Cerebellar cortex (tissue), 1 donor: Measurements from ENCODE around the gene FCMR.

Source experiments
- DNase-seq: peaks from one replicate; pipeline ENCODE4 v3.0.0-alpha.2; 2015; ENCODE audit warnings: low spot score

The FCMR gene

DNA sequence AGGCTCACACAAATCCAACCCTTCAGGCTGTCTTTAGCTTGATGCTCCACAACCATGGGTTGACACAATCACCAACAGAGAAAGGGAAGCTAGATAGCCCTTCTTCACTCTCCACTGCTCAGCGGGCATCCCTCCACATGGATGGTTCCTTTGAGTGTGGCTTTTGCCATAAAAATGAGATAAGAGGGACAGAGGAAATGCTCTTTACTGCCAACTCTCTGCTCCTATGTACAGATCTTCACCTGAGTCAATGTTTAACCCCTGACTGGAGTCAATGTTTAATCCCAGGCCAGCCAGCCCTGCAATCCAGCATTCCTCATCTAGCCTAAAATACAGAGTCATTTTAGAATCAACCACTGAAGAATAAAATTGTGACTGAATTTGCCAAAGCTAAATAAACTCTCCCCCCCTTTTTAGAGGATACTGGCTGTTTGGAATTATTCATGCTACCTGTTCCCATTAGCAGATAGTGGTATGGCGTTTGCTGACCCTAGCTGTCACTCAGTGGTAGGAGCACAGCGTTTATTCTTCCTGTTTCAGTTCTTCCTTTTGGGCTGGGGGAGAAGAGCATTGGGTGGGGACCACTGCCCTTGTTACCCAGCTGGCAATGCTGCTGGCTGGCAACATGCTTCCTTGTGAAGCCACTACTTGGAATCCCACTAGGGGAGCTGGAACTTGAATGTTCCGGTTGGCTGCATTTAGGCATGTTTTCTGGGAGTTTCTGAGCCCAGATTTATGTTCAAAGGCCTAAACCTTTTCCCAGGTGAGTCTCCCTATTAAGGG lies 29.8 kb upstream of the FCMR start:
- no peak for DNase-seq

DNA sequence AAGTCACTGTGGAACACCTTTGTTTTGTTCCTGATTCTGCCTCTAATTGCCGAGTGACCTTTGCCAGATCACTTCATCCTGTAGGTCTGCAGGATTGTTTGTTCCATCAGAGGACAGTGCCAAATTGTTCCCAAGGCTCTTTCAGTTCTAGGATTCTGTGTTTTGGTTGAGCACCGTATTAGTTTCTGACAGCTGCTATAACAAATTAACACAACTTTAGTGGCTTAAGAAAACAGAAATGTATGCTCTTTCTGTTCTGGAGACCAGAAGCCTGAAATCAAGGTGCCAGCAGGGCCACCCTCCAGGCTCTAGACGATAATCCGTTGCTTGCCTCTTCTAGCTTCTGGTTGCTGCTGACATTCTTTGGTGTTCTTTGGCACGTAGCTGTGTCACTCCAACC lies 27.9 kb upstream of the FCMR start:
- no peak for DNase-seq

DNA sequence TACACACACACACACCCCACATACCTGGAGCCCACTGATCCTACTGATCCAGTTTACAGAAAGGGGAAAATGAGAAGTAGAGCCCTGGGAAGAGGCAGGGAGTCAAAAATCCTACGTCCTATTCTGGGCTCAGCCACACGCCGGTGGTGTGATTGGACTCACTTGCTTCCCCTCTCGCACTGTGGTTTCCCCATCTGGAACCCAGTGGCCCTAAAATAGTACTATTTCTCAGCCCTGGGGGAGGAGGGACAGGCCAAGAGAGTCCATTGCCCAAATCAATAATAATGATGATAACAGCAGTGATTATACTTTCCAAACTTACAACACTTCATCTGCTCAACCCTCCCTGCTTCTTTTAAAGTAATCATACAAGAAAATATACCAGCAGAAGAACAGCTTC lies 27.5 kb upstream of the FCMR start:
- DNase-seq, result no peak

- DNase-seq, result no peak
Observed at GRCh38 chr1:206947255-206947654, 25.5 kb upstream of the FCMR start.

DNA sequence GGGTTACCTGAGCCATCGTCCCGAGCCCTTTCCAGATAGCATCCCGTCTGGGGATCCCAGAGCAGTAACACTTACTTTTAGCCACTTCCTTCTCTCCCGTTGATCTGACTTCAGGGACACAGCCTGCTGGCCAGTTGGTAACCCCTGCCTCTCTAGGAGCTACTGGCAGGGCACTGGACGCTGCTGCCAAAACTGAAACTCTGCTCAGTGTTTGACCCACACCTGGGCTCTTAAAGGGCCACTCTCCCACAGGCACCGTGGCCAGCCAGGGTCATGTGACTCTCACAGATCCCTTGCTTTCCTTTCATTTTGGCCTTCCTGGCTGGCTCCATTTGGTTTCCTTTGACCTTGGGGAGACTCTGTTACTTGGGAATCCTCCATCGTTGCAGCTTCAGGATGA lies 24.5 kb upstream of the FCMR start, which contains the start of gene PIGR:
Gene PIGR, minus strand, starts transcription at position 206 of the 400 bp plus-strand sequence. CDS start 5,935 bp downstream, outside the sequence.
- no peak for DNase-seq

DNA sequence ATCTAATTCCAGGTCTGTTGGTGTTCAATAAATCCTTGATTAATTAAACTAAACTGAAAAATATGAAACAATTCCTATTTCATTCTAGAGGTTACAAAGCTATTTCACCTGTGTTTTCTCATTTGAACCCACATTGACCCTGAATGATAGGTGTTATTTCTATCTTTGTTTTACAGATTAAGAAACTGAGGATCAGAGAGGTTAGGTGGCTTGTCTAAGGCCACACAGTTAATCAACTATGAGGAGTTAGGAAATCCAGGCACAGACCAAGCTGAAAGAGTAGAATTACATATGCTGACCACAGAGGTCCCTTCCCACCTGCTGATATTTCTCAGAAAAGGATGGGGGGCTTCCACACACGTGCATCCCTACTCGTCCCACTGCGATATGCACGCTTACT lies 24.0 kb upstream of the FCMR start:
- DNase-seq, result no peak

GRCh38 chr1:206944703-206945102 lies 23.0 kb upstream of the FCMR start:
- DNase-seq, result no peak

DNA sequence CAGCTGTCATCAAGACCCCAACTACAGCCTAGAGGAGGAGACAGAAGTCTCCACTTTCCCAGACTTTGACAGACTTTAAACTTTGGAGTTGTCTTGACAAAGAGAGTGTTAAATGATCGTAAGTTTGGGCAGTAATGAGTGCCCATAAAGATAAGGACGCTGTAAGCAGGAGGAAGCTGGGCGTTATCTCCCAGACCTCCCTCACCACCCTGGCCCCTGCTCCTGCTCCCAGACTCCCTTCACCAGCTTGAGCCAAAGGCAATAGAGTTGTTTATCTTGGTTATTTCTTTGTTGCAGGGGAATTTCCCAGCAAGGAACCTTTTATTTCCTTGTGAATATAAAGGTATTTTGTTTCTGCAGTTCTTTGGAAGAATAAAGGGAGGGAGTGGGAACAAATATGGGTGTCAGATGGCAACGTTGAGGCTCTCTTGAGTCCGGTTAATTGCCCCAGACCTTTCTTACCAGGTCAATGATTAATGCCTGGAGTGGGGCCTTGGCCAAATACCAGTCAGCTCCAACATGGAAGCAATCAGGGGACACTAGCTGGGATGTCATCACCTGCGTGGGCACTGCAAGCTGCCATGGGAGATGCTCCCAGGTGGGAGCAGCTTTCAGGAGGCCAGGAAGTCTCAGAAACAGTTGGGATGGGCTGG lies 20.2 kb upstream of the FCMR start:
- DNase-seq, result no peak

GRCh38 chr1:206940588-206940936 lies 18.8 kb upstream of the FCMR start:
- no peak for DNase-seq

DNA sequence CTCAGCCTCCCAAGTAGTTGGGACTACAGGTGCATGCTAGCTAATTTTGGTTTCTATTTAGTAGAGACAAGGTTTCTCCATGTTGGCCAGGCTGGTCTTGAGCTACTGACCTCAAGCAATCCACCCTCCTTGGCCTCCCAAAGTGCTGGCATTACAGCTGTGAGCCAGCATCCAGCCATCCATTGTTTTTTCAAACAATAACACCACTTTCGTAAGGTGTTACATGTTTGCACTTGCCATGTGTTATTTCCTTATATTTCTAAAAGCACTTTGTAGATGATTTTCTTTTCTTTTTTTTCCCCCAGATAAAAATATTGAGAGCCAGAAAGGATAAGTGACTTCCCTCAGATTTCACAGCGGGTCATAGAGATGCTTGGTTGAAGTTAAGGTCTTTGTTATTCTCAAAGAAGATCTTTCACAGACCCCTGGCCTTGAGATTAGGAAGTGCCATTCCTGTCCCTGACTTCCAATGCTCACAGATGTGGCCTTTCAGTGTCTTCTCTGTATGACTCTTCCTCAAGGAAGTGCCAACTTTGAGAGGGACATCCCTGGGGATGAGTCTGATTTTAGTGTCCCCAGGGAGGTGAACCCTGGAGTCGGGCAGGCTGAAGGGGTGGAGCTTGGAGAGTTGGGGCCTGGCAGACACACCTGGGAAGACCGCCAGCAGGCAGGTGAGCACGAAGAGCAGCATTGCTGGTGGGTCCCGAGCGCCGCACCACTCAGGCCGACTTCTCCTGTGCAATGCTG lies 18.3 kb upstream of the FCMR start:
- DNase-seq, result no peak

DNA sequence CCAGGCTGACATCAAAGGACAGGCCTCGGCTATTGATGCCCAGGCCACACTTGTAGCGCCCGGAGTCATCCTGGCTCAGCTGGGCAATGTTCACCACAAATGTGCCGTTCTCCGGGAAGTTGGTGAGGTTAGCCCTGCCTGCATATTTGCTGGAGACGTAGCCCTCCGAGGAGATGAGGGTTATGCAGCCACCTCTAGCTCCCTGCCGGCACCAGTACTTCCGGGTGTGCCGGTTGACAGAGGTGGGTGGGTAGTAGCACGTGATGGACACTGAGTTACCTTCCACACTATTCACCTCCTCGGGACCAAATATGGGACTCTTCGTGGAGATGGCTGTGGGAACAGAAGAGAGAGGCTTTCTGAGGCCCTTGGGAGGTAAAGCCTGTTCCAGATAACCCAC lies 17.4 kb upstream of the FCMR start:
- no peak for DNase-seq

- no peak for DNase-seq
Observed at GRCh38 chr1:206937425-206937824, 15.7 kb upstream of the FCMR start.

- peak; percentile 16 for DNase-seq
Observed at GRCh38 chr1:206935491-206936067, 13.8 kb upstream of the FCMR start.

- DNase-seq, result no peak
Observed at GRCh38 chr1:206933333-206933945, 11.7 kb upstream of the FCMR start.

DNA sequence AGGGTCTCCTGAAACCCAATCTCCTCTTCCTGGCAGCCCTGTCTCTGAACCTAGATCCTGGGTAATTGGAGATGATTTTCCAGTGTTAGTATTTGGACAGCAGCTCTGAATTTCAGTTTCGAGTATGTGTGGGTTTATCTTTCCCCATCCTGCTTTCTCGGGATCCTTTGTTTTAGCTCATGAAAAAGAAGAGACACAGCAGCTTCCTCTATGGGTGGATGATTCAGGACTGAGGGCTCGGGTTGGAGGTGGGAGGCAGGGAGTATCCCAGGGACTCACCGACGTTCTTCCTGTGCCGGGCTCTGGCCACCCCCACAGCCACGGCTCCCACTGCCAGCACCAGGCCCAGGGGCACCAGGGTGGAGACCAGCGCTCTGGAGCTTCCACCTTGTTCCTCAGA lies 10.4 kb upstream of the FCMR start:
- DNase-seq, result no peak

DNA sequence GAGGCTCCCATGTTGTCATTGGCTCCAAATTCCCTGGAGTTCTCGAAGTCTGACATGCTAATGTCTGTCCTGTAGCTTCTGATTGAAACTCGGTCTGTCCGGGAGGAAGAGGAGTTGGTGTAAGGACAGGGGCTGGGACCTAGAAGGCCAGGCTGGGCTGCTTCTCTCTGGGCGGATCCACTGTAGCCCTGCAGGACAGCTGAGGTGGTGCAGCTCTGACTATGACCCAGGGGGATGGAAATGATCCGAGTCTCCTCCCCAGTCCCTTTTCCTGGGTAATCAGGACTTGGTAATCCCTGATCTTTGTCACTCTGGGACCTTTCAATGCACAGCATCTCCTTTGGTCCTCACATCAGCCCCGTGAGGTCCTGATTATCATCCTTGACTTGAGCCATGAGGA lies 10.0 kb upstream of the FCMR start:
- no peak for DNase-seq

DNA sequence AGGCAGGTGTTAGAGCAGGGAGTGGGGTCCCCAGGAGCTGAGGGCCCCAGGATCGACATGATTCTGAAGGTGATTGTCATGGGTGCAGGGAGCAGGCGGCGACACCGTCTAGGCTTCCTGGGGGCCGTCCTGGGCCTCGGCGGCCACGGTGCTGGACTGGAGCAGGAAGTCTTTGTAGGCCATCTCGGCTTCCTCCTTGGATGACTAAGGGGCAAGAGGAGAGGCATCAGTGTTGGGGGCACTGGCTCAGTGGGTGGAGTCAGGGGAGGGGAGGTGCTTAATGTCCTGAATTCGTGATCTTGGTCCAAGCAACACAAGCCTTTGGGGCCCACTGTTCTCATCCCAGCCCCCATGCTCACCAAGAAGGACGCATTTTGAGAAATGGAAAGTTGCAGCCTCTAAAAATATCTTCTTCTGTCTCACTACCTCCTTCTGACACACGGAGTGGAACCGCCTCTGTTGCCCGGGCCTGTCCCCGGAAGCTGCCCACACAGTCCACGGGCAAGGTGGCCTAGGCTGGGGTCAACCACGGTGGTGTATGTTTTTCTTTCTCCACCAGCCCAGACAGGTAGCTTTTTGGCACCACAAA lies 8.6 kb upstream of the FCMR start:
- no peak for DNase-seq

DNA sequence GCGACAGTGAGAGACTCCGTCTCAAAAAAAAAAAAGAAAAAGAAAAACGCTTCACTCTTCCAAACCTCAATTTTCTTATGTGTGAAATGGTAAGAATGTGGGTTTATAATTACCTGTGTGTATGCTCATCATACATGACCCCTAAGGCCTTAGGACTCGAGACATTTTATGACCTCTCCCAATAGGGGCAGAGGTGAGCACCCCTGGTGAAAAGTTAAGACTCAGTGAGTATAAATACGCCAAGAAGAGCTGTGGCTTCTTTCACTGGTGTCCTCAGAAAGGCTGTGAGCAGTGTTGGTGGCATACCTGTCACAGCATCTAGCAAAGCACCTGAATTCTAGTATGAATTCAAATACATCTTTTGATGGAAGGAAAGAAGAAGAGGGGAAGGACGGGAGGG lies 7.8 kb upstream of the FCMR start:
- no peak for DNase-seq

- peak; percentile 81 for DNase-seq
Observed at GRCh38 chr1:206926286-206926685, 4.5 kb upstream of the FCMR start.

- DNase-seq, result no peak
Observed at GRCh38 chr1:206925106-206925736, 3.5 kb upstream of the FCMR start.

GRCh38 chr1:206924592-206925105 lies 2.9 kb upstream of the FCMR start:
- no peak for DNase-seq
